Daoy (cell line): ENCODE results near the gene SLC38A3. TPM values are rescaled to one million over a fixed set of nuclear protein-coding genes. Genes with fewer than 3 reads are reported as not detected.

Source experiments
- DNase-seq: peaks from one replicate; pipeline ENCODE4 v3.0.0-alpha.2; 2015; ENCODE audit warnings: low read depth
- total RNA-seq: library from RNA; depleted of rRNA; stranded (reverse); fragments of >200 nt; shearing (Covaris generic); gene quantifications from 2 replicates; pipeline ENCODE4 v1.2.3, GENCODE V29; 2014

SLC38A3 gene
- total RNA-seq, 1 experiment from 2014 or later = not detected

GRCh38 chr3:50169232-50169832 lies 35.7 kb upstream of the SLC38A3 start:
- DNase-seq = no peak

GRCh38 chr3:50169858-50170257 lies 35.2 kb upstream of the SLC38A3 start:
- no peak for DNase-seq

GRCh38 chr3:50170689-50171088 lies 34.4 kb upstream of the SLC38A3 start:
- peak; percentile 79 for DNase-seq

- no peak for DNase-seq
Measured at GRCh38 chr3:50171540-50172301, 33.4 kb upstream of the SLC38A3 start.

- no peak for DNase-seq
Measured at GRCh38 chr3:50172626-50173220, 32.3 kb upstream of the SLC38A3 start.

- DNase-seq = no peak
Measured at GRCh38 chr3:50173685-50174516, 31.2 kb upstream of the SLC38A3 start.

GRCh38 chr3:50174517-50174895 lies 30.6 kb upstream of the SLC38A3 start:
- no peak for DNase-seq

GRCh38 chr3:50174947-50175524 lies 30.0 kb upstream of the SLC38A3 start:
- DNase-seq = no peak

GRCh38 chr3:50177346-50177745 lies 27.7 kb upstream of the SLC38A3 start:
- DNase-seq = no peak

- no peak for DNase-seq
Measured at GRCh38 chr3:50179710-50180109, 25.4 kb upstream of the SLC38A3 start.

- DNase-seq = no peak
Measured at GRCh38 chr3:50181985-50182384, 23.1 kb upstream of the SLC38A3 start.

- DNase-seq = no peak
Measured at GRCh38 chr3:50182533-50183099, 22.5 kb upstream of the SLC38A3 start.

GRCh38 chr3:50183755-50184154 lies 21.3 kb upstream of the SLC38A3 start:
- DNase-seq = no peak

- no peak for DNase-seq
Measured at GRCh38 chr3:50184242-50184978, 20.7 kb upstream of the SLC38A3 start.

GRCh38 chr3:50185230-50185629 lies 19.8 kb upstream of the SLC38A3 start:
- DNase-seq = no peak

GRCh38 chr3:50186096-50186495 lies 19.0 kb upstream of the SLC38A3 start:
- DNase-seq = no peak

- no peak for DNase-seq
Measured at GRCh38 chr3:50187750-50188149, 17.3 kb upstream of the SLC38A3 start.

GRCh38 chr3:50189274-50189673 lies 15.8 kb upstream of the SLC38A3 start:
- DNase-seq = peak; percentile 69

- DNase-seq = no peak
Measured at GRCh38 chr3:50189989-50190388, 15.1 kb upstream of the SLC38A3 start.

- DNase-seq = no peak
Measured at GRCh38 chr3:50190936-50191660, 14.0 kb upstream of the SLC38A3 start, which contains the start of gene GNAT1. Gene GNAT1 (plus strand): TSS chr3:50191610. CDS start chr3:50191726, 116 bp downstream.
